GM18499 (cell line): ENCODE results near the gene PRR36.

Source experiments
- ATAC-seq: cut with Tn5 transposase; IDR thresholded peaks from one replicate; pipeline ENCODE4 v1.9.1; 2021; ENCODE audit warnings: moderate number of reproducible peaks; ENCODE audit not compliant: insufficient read depth, unreplicated experiment

Gene PRR36

DNA sequence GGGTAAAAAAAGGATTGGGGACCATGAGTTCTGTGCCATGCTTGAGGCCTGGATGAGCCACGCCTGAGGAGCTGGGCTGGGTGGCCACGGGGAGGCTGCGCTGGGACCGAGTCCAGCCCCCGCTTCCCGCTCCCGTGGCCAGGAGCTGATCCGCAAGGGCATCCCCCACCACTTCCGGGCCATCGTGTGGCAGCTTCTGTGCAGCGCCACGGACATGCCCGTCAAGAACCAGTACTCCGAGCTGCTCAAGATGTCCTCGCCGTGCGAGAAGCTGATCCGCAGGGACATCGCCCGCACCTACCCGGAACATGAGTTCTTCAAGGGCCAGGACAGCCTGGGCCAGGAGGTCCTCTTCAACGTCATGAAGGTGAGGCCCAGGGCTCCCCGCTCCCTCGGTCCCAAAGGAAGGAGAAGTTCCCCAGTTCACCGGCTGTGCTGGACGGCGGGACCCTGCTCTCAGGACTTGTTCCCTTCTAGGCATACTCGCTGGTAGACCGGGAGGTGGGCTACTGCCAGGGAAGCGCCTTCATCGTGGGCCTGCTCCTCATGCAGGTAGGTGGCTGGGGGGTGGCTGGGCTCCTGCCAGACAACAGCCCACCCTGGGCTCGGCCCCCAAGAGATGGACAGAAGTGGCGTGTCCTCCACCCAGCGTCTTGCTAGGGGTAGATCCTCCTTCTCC, 25.3 kb downstream of the PRR36 start:
- ATAC-seq = no peak

DNA sequence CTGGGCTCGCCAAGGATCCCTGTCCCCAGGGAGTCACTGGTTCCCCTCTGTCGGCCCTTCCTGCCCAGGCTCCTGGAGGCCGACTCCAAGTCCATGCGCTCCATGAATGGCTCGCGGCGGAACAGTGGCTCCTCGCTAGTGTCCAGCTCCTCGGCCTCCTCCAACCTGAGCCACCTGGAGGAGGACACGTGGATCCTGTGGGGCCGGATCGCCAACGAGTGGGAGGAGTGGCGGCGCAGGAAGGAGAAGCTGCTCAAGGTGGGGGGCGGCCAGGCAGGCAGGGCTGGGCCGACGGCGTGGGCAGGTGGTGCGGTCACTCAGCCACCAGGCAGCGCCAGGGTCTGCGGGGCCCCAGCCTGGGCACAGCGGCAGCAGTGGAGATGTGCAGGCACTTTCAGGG, 26.5 kb downstream of the PRR36 start:
- no peak for ATAC-seq

DNA sequence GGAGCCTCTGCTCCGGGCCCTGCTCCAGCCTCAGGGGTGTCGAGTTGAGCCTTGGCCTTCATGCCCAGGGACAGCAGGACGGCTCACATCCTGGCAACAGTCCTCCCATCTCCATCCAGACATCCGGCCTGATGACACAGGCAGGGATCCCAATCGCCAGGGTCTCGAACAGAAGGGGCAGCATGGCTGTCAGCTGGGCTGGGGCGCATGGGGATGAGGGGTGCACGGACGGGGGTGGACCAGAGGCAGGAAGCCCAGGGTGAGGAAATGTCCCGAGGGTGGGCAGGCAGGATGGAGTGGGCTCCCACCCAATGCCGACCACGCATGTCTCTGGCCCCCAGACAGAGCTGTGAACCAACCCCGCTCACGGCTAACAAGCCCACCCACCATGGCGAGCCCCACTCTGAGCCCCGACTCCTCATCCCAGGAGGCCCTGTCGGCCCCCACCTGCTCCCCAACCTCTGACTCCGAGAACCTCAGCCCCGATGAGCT, 28.0 kb downstream of the PRR36 start:
- no peak for ATAC-seq

DNA sequence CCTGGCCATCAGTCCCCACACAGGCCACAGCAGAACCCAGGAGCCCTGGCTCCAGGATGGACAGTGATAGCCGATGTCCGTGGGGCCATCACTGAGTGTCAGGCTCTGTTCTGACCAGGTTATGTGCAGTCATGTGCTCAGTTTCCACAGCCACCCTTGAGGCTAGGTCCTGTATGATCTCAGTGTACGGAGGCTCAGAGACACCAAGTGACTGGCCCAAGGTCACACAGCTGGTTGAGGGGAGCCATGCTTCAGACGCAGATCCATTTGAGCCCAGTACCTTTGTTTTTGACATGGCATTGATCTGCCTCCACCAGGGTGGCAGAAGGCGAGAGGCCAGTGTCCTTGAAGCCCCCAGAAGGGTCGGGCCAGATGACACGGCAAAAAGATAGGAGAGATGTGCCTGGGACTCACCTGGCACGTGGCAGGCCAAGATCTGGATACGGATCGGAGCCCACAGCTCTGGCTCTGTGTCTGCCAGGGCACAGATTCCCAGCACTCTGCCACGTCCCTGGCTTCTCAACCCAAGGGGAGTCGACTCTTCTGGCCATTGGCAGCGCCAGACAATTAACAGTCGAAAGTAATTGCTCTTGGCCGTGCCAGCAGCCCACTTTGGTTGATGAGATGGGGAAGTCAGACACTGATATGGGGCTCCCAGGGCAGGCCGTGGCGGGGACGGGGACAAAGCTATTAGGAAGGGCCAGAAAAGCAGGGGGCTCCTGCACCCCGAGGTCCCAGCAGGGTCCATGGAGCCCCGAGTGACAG, 28.6 kb downstream of the PRR36 start:
- ATAC-seq = no peak

DNA sequence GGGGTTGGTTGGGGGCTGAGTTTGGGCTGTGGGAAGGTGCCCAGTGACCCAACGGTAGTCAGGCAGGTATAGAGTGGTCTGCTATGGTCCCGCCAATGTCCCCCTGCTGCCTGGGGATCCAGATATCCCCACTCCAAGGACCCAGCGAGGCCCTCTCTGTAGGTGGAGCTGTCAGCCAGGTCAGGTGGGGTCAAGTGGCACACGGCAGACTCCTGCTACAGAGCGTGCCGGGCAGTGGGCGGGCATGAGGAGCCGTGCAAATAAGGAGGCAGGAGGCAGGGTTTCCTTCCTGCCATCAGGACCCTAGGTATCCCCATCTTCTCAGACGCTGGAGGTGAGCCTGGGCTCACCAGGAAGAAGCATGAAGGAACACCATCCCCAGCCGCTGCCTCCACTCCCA, 29.2 kb downstream of the PRR36 start:
- ATAC-seq = no peak

DNA sequence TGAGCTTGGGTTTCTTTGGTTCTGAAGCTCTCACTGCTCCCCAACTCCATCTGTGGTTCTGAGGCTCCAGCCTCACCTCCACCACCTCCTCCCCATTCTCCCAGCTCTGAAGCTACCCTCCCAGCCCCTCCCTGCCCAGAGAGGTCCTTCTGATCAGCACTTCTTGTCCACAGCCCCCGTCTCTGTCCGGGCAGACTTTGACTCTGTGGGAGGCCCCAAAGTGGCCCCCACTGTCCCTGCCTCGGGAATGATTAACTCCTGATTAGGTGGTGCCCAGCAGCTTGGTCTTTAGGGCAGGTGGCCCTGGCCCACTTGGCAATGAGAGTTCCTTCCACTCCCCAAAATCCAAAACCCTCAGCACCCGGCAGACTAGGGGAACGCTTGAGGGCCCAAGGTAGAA, 29.8 kb downstream of the PRR36 start:
- no peak for ATAC-seq

DNA sequence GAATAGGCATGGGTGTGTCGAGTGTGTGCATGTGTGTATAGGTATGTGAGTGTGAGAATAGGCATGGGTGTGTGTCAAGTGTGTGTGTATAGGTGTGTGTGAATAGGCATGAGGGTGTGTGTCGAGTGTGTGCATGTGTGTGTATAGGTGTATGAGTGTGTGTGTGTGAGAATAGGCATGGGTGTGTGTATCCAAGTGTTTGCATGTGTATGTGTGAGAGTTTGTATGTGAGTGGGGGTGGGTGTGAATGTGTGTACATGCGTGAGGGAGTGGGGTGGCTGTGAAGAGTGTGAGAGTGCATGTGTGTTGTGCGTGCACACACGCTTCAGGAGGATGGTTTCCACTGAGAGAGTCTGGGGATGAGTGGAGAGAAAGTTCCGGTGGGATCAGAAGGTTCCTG, 30.7 kb downstream of the PRR36 start:
- ATAC-seq = no peak

DNA sequence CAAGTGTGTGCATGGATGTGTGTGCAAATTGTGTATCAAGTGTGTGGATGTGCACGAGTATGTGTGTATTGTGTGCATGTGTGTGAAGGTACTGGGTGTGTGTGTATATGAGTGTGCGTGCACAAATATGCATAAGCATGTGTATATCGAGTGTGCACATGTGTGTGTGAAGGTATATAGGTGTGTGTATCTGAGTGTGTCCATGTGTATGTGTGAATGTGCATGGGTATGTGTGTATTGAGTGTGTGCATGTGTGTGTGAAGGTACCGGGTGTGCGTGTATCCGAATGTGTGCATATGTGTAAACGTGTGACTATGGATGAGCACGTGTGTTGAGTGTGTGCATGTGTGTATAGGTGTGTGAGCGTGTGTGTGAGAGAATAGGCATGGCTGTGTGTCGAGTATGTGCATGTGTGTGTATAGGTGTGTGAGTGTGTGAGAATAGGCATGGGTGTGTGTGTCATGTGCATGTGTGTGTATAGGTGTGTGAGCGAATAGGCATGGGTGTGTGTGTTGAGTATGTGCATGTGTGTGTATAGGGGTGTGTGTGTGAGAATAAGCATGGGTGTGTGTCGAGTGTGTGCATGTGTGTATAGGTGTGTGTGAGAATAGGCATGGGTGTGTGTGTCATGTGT, 31.4 kb downstream of the PRR36 start:
- no peak for ATAC-seq

DNA sequence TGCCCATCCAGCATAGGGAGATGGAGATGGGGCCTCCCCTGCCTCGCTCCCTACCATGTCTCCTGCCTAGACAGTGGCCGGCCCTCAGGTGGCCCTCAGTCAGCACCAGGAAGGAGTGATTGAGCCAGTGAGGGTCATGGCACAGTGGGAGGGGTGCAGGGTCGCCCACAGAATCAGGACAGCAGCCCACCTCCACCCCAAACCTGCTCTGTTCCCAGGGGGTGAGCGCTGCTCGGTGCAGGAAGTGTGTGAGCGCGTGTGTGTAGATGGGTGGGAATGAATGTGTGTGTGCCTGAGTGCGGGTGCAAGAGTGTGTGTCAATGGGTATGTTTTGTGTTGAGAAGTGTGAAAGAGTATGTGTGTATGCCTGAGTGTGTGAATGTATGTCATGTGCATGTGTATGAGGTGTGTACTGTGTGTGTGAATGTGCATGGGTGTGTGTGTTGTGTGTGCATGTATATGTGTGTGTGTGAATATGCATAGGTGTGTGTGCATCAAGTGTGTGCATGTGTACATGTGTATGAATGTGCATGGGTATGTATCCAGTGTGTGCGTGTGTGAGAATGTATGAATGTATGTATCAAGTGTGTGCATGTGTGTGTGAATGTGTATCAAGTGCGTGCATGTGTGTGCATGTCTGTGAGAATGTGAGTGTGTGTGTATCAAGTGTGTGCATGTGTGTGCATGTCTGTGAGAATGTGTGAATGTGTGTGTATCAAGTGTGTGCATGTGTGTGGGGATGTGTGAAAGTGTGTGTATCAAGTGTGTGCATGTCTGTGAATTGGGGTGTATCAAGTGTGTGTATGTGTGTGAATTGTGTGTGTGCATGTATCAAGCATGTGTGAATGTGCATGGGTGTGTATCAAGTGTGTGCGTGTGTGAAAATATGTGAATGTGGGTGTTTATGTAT, 32.2 kb downstream of the PRR36 start:
- no peak for ATAC-seq

DNA sequence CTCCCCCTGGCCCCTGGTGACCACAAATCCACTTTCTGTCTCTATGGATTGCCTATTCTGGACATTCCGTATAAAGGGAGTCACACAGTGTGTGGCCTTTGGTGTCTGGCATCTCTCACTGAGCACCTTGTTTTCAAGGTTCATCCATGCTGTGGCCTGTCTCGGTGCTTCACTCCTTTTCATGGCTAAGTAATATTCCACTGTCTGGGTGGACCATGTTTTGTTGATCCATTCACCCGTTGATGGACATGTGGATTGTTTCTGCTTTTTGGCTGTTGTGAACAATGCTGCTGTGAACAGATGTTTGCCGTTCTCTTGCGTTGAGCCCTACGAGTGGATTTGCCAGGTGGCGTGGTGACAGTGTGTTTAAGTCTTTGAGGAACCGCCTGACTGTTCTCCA, 33.6 kb downstream of the PRR36 start:
- no peak for ATAC-seq

DNA sequence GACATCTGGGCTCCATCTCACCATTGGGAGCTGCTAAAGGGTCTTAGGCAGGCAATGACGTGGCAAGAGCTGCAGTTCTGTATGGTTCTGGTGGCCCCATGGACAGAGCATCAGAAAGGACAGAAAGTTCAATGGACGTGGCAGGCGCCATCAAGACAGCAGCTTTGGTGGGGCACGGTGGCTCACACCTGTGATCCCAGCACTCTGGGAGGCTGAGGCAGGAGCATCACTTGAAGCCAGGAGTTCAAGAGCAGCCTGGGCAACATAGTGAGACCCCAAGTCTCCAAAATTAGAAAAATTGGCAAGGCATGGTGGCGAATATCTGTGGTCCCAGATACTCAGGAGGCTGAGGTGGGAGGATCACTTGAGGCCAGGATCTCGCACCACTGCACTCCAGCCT, 34.7 kb downstream of the PRR36 start:
- ATAC-seq = no peak

DNA sequence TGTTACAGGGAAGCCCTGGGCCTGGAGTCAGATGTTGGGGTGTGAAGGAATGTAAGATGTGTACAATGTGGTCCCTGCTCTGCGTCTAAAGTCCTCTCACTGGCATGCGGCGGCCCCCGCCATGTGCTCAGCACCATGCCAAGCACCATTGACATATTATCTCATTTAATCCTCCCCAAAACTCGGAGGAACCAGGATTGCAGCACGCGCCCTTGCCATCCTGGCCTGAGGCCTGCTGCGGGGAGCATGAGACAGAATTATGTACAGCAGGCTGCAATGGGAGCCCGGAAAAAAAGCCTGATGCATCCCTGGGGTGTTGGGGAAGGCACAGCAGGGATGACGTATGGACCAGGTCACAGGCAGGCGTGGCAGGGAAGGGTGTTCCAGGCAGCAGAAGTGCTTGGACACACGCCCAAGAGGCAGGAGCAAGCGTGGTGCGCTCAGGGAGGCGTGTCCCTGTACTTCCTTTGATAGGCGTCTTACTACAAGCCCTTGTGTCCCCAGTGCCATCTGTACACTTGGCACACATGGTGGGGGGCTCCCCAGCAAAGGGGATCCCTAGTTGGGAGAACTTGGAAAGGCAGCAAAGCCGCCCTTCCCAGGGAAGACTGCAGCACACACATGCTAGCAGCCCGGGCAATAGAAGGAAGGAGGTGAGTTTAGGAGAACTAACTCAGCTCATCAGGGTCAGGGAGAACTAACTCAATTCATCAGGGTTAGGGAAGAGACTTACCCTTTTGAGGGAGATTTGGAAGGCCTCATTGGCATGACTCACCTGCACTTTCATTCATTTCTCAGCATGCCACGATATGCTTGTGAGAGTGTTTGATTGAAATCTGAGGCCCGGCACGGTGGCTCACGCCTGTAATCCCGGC, 40.7 kb downstream of the PRR36 start:
- no peak for ATAC-seq

DNA sequence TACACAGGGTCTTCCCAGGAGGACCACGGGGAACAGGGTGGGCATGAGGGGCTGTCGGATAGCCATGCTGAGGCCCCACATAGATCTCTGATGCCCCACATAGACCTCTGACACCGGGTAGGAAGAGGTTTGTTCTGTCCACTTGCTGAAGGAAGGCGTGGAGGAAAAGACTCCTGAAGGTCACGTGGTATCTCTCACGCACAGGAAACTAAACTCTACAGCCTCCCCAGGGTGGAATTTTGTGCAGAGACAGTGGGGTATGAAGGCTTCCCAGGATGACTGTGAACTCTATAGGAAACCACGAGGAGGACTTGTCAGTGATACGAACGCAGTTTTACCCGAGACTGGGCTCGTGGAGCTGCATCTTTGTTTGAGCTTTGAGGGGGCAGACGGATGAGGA, 41.4 kb downstream of the PRR36 start:
- ATAC-seq = no peak

DNA sequence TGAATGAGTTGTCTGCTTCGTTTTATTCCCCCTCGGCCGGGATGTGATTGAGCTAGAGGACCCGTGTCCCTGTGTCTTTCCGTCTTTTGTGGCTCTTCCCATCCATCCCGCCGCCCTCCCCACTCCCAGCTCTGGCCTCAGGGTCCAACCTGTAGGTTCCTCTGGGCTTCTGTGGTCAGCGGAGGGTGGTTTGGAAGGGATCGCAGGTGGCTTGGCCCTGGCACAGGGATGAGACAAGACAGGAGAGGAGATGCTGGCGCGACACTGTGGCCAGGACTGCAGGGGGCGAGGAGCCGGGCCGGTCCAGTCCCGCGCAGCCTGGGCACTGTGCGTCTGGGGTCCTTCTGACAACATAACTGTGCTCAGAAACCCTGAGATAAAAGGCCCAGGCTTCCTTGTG, 42.2 kb downstream of the PRR36 start:
- ATAC-seq = no peak

DNA sequence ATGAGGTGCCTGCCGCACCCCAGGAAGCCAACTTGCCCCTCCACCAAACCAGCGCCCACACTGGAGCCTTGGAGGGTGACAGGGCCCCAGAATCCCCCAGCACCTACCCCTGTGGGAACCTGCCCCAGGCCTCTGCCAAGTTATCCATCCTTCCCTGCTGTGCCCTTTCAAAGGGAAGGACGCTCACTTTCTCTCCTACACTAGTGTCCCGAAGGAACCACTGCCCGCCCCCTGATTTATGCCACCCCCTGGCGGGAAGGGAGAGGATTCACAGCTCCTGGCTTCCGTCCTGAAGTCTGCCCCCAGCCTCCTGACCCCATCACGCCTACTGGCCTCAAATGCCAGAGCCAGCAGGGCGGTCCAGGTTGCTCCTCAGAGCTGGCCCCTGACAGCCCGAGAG, 42.7 kb downstream of the PRR36 start:
- no peak for ATAC-seq

DNA sequence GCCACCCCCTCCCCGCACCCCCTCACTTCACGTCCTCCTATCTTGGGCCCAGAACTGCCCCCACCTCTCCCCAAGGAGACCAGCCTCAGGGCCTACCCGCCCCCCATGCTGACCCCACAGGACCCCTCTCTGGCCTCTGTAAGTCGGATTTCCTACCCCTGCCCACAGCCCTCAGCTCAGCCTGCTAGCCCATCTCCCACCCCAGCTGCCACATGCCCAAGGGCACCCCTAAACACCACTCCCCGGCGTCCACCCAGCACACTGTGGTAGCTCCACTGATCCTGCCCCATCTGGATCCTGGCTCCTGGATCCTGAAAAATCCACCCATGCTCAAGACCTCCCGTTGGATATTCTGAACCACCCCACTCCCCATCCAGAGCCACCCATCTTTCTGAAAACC, 43.4 kb downstream of the PRR36 start:
- ATAC-seq = no peak

DNA sequence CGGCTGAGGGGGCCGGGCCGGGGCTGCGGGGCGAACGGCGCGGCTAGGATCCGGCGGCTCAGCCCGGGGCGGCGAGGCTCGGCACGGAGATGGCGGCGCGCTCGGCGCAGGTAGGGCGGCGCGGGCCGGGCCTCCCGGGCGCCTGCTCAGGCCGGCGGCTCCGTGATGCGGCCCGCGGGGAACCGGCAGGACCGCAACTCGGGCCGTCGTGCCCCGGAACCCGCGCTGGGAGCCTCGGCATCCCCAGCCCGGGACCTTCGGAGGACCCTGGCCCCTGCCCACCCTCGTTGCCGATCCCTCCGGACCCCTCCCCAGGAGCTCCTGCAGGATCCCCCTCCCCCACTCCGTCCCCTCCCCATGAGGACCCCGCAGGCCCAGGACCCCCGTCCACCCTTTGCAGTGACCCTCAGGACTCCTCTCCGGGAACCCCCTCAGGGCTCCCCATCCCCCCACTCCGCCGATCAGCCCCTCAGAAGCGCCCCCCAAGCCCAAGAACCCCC, 43.9 kb downstream of the PRR36 start:
- no peak for ATAC-seq

DNA sequence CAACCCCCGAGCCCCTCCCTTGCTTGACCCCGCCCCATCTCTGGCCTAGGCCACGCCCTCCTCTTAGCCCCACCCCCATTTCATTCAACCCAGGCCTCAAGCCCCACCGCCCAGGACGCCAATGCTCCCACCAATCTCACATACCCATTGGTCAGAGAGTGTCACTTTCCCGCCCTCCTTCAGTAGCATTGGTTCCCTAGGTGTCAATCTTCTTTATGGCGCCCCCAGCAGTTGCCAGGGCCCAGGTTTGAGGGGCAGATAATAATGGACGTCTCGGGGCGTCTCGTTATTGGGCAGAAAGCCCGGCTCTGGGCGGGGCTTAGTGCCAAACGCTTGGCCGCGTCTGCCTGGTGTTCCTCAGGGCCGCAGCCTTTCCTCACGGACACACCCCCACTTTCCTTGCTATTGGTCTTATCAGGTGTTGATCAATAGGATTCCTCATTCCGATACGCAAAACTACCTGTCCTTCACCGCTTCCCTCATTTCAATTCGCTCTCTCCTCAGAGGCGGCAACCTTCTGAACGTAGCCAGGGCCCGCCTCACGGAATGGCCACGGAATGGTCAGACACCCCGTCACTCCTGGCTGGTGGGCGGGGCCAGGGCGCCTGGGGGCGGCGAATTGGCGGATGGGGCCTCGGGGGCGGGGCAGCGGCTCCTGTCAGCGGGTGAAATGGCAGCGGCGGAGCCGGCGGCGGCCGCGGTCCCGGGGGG, 44.5 kb downstream of the PRR36 start, which contains the start of gene EVI5L:
EVI5L (plus strand) TSS at position 658 of the 711 bp plus-strand sequence. CDS start 16,325 bp downstream, outside the sequence.
- peak; percentile 85 for ATAC-seq

DNA sequence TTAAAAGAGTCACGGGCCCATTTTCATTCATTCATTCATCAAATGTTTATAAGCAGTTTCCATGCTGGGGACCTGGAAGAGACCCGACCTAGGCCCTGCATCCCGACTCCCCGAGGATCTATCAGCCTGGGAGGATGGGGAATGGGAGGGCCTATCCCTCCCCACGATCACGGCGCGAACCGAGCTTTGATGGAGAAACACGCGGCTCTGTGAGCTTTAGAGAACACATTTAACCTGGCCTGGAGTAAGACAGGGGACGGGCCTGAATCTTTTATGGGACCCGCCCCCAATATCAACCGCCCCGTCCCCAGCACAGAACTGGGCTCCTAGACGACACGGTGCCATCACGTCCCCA, 45.0 kb downstream of the PRR36 start:
- ATAC-seq = no peak
